GM18511 (cell line): ENCODE data around the gene WDR54.

Experiments used
- ATAC-seq: cut with Tn5 transposase; IDR thresholded peaks from one replicate; pipeline ENCODE4 v1.9.1; 2021; ENCODE audit warnings: mild to moderate bottlenecking, moderate library complexity; ENCODE audit not compliant: unreplicated experiment

Gene WDR54, protein sequence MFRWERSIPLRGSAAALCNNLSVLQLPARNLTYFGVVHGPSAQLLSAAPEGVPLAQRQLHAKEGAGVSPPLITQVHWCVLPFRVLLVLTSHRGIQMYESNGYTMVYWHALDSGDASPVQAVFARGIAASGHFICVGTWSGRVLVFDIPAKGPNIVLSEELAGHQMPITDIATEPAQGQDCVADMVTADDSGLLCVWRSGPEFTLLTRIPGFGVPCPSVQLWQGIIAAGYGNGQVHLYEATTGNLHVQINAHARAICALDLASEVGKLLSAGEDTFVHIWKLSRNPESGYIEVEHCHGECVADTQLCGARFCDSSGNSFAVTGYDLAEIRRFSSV

GRCh38 chr2:74421221-74421870, at the start of gene WDR54, which contains the start of gene C2orf81:
Gene WDR54 (plus strand): TSS chr2:74421730. CDS start chr2:74422154, 424 bp downstream.
Gene C2orf81 (minus strand): TSS chr2:74421619. CDS start chr2:74421560, 59 bp downstream.
- ATAC-seq: peak; percentile 94

DNA sequence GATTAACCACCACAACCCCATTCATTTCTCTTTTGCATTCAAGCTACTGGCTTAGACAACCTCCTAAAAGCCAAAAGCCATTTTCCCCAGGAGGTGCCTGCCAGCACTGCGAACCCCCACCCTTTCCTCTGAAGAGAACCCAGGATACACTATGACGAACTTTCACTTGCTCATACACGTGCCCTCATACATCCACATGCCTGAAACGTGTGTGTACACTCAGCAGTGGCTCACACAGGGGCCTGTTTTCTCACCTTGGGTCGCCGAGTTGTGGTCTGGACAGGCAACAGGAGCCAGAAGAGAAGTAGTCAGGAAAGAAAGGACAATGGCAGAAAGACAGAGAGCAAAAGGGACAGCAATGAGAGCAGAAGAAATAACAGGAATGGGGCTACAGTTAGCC, 48.9 kb upstream of the WDR54 start:
- ATAC-seq: no peak

- ATAC-seq: no peak
Observed at GRCh38 chr2:74373221-74373676, 48.3 kb upstream of the WDR54 start.

- ATAC-seq: no peak
Observed at GRCh38 chr2:74373985-74374384, 47.5 kb upstream of the WDR54 start.

GRCh38 chr2:74374509-74375205, 46.9 kb upstream of the WDR54 start:
- ATAC-seq: no peak

GRCh38 chr2:74375838-74376237, 45.7 kb upstream of the WDR54 start:
- ATAC-seq: no peak

DNA sequence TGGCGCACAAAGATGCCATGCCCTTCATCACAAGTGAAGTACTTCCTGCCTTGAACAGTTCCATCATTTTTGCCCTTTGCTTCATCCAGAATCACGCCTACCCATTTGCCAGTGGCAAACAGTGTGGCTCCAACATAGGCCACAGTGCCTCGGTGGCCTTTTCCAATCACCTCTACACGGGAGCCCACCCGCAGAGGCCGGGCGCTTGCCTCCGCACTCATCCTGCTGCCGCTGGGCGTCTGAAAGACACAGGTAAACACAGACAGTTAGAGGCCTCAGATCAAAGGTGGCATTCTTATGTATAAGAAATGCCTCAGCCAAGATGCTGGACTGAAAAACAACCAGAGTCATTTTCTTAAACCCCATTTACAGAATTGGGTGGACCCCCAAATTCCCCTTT, 43.5 kb upstream of the WDR54 start:
- no peak for ATAC-seq

DNA sequence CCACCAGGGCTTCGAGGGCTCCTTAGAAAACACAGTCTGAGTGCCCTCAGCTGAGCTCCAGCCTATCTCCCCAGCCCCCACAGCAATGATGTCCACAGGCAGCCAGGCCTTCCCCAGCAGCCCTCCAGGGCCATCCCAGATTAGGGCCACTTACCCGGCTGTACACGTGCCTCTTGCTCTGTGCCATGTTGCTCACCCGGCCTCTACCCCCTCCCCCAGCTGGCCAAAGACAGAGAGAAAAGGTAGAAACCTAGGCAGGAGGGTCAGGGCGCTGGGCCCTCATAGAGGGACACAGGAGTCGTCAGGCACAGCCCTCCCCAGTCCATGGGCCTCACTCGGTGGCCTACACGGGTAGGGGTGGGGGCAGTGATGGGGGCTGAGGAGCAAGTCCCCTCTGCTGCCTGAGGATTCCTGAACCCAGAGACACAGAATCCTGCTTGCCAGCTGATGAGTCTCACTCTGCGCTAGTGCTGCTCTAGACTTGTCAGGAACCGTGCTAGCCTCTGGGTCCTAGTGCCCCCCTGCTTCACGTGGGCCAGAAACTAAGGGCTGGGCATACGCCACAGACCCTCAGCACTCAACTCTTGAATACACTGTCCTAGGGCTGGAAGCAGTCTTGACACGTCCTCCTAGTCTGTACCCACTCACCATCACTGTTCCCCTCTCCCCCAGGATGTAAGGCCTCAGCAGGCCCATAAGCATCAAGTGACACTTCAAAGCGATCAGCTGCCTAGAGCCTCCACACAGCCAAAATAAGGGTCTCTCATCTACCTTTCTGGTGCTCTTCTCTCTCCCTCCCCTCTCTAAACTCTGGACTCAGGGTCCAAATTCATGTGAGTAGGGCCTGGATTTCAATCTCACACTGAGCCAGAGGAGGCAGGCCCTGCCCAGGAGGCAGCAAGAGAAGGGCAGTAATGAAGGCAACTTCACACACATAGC, 41.4 kb upstream of the WDR54 start, which contains the start of gene DCTN1:
Gene DCTN1 (minus strand): TSS at position 461 of the 939 bp plus-strand sequence. CDS start 274 bp downstream, at position 187.
- ATAC-seq: no peak

DNA sequence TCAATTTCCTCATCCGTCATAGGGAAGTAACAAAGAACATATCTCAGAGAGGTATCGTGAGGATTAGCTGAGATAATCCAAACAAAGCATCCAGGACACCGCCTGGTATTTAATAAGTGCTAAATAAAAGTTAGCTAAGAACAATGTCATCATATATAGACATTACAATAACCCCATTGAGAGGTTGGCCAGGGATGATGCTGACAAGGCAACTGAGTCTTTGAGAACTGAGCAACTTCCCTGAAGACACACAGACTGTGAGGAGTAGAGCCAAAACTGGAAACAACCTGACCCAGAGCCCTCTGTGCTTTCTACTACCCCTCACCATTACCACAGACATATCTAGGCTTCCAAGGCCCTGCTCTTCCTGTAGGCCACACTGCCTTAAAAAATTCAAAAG, 39.8 kb upstream of the WDR54 start:
- ATAC-seq: no peak

- ATAC-seq: no peak
Observed at GRCh38 chr2:74383254-74383653, 38.3 kb upstream of the WDR54 start.

GRCh38 chr2:74384051-74384450, 37.5 kb upstream of the WDR54 start:
- no peak for ATAC-seq

GRCh38 chr2:74385396-74385795, 36.1 kb upstream of the WDR54 start:
- ATAC-seq: no peak

GRCh38 chr2:74387346-74387745, 34.2 kb upstream of the WDR54 start:
- ATAC-seq: no peak

DNA sequence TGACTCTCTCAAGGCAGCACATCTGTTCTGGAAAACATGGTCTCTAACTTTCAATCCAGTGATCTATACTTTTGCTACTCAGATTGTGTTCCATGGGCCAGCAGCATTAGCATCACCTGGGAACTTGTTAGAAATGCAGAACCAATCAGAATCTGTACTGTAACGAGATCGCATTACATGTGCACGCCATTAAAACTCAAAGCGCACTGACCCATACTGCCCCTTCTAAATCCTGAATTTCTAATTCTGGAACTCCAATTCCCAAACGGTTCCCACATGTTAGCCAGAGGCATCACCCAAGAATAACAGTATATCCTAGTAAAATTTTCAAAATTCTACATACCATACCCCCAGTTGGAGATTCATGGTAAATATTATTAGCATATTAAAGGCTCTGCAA, 30.9 kb upstream of the WDR54 start:
- ATAC-seq: no peak

DNA sequence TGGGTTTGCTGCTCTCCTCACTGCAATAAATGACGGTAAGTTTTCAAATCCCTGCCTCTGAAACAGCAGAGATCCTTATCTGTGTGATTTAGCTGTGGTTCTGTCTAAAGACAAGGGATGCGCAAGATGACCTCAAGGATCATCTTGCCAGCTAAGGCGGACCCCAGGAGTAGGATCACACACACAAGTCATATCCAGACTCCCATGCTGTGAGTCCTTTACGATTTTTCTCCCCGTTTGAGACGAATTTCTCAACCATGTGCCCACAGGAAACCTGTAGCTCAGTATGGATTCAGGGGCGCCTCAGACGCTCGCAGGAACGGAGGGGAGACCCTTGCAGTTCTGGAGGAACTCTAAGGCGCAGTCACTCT, 30.3 kb upstream of the WDR54 start:
- ATAC-seq: peak; percentile 40

- peak; percentile 75 for ATAC-seq
Observed at GRCh38 chr2:74391580-74392448, 29.7 kb upstream of the WDR54 start.

- ATAC-seq: no peak
Observed at GRCh38 chr2:74392449-74392743, 29.1 kb upstream of the WDR54 start.

DNA sequence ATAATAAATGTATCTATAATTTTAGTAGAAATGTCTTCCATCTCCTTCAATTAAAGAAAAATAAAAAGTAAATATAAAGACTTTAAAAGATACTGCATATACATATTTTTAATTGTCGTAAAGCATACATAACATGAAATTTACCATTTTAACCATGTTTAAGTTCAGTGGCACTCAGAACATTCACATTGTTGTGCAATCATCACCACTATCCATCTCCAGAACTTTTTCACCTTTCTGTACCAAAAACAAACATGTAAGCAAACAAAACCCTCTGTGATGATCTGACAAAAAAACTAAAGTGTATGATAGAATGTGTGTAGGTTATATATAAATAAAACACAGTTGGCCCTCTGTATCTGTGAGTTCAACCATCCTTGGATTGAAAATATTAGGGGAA, 28.0 kb upstream of the WDR54 start:
- ATAC-seq: no peak

DNA sequence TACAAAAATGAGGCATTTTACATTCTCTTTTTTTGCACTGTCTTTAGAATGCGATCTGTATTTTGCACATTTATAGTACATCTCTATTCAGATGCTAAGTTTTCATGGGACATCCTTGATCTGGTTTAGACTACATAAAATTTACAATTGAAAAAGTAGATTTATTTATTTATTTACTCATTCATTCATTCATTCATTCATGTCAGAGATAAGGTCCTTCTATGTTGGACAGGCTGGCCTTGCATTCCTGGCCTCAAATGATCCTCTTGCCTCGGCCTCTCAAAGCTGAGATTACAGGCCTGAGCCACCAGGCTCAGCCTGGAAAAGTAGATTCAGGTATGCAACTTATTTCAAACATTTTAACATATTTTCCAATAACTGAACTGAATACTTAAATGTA, 25.4 kb upstream of the WDR54 start:
- ATAC-seq: no peak

DNA sequence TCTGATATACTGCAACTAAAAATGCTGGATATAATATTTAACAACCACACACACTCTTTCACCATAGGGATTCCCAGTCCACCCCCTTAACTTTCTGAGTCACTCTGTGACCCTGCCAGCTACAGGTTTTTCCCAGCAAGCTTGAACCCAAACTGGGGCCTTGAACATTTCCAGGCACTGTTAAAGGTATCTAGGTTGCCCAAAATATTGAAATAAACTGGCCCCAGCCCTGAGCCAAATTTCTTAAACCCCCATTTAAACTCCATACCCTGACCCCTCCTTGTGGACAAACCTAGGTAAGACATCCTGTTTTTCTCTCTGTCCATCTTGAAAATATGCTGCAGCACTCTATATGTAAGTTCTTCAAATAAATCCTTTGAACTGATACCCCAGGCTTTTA, 21.7 kb upstream of the WDR54 start:
- no peak for ATAC-seq
